Right kidney (tissue), 1 donor: Measurements from ENCODE around the gene CEBPZ.
"Not testable (repeated sequence)": the region's sequence is repeated elsewhere in the genome, so short reads cannot be mapped to it uniquely, and the experiment has no call there.

Source experiments
- DNase-seq: peaks from one replicate; pipeline ENCODE4 v3.0.0-alpha.2; 2016

Gene CEBPZ

GRCh38 chr2:37226863-37227262 is 4.5 kb downstream of the CEBPZ start:
- no peak for DNase-seq

GRCh38 chr2:37225129-37225528 is 6.3 kb downstream of the CEBPZ start:
- DNase-seq, result not testable (repeated sequence)

- no peak for DNase-seq
These were observed 7.3 kb downstream of the CEBPZ start for GRCh38 chr2:37224063-37224462.

- no peak for DNase-seq
These were observed 8.3 kb downstream of the CEBPZ start for GRCh38 chr2:37223131-37223530.

GRCh38 chr2:37219046-37219445 is 12.3 kb downstream of the CEBPZ start:
- no peak for DNase-seq

GRCh38 chr2:37215250-37215649 is 16.1 kb downstream of the CEBPZ start:
- no peak for DNase-seq

GRCh38 chr2:37211939-37212338 is 19.5 kb downstream of the CEBPZ start:
- no peak for DNase-seq

- no peak for DNase-seq
These were observed 20.2 kb downstream of the CEBPZ start for GRCh38 chr2:37211212-37211611.

GRCh38 chr2:37206760-37207159 is 24.6 kb downstream of the CEBPZ start:
- DNase-seq, result not testable (repeated sequence)

- no peak for DNase-seq
These were observed 25.6 kb downstream of the CEBPZ start for GRCh38 chr2:37205689-37206341.

GRCh38 chr2:37205071-37205661 is 26.2 kb downstream of the CEBPZ start:
- not testable (repeated sequence) for DNase-seq

- no peak for DNase-seq
These were observed 27.7 kb downstream of the CEBPZ start for GRCh38 chr2:37203708-37204107.

GRCh38 chr2:37201766-37202165 is 29.6 kb downstream of the CEBPZ start:
- no peak for DNase-seq

GRCh38 chr2:37201208-37201607 is 30.2 kb downstream of the CEBPZ start:
- DNase-seq, result no peak

- DNase-seq, result no peak
These were observed 32.7 kb downstream of the CEBPZ start for GRCh38 chr2:37198681-37199065.

- DNase-seq, result peak; percentile 99
These were observed 34.8 kb downstream of the CEBPZ start, which contains the start of gene CEBPZOS for GRCh38 chr2:37196320-37197195. TSS of gene CEBPZOS (plus strand) at chr2:37196496. CDS start at chr2:37199705, 3,209 bp downstream.

- not testable (repeated sequence) for DNase-seq
These were observed 35.5 kb downstream of the CEBPZ start for GRCh38 chr2:37195862-37196319.

- no peak for DNase-seq
These were observed 38.8 kb downstream of the CEBPZ start for GRCh38 chr2:37192551-37192950.

GRCh38 chr2:37191747-37192146 is 39.6 kb downstream of the CEBPZ start:
- no peak for DNase-seq

GRCh38 chr2:37191253-37191652 is 40.1 kb downstream of the CEBPZ start:
- no peak for DNase-seq

- no peak for DNase-seq
These were observed 41.1 kb downstream of the CEBPZ start for GRCh38 chr2:37190290-37190689.

GRCh38 chr2:37189452-37190153 is 41.8 kb downstream of the CEBPZ start:
- DNase-seq, result no peak

- no peak for DNase-seq
These were observed 42.8 kb downstream of the CEBPZ start, which contains the start of gene SULT6B1 for GRCh38 chr2:37188570-37188969. TSS of gene SULT6B1 (minus strand) at chr2:37188670. CDS start at chr2:37188640, 30 bp downstream.
